Cardiac muscle cell (in vitro differentiated cells and primary cell): ENCODE results near the gene IL19. TPM values are rescaled to one million over a fixed set of nuclear protein-coding genes. Genes with fewer than 3 reads are reported as not detected.

Experiments
- DNase-seq, 2 donors: peaks; one replicate each; pipeline versions ENCODE4 v3.0.0 to v3.0.0-alpha.2; 2010 to 2017; ENCODE audit warnings: low read depth in 1 of 2, low spot score in 1 of 2
- H3K27ac ChIP-seq: fragments of 200-600 bp; sonication (generic); 2 replicates; pipeline ENCODE4 v1.5.1; 2016
- H3K27me3 ChIP-seq: fragments of 200-600 bp; sonication (generic); 2 replicates; pipeline ENCODE4 v1.6.0; 2016; ENCODE audit warnings: control low read depth
- H3K36me3 ChIP-seq: fragments of 200-600 bp; sonication (generic); 2 replicates; pipeline ENCODE4 v1.5.1; 2016; ENCODE audit warnings: control low read depth
- H3K4me1 ChIP-seq: fragments of 200-600 bp; sonication (generic); 2 replicates; pipeline ENCODE4 v1.8.1; 2017; ENCODE audit warnings: low read depth, mild to moderate bottlenecking, mixed run types
- H3K4me3 ChIP-seq: fragments of 200-600 bp; sonication (generic); 2 replicates; pipeline ENCODE4 v1.5.1; 2016; ENCODE audit warnings: mild to moderate bottlenecking
- H3K9me3 ChIP-seq: fragments of 200-600 bp; sonication (generic); 2 replicates; pipeline ENCODE4 v1.5.1; 2017; ENCODE audit warnings: low read depth, mild to moderate bottlenecking, control low read depth
- polyA plus RNA-seq: library from polyadenylated mRNA; unstranded; fragments of >200 nt; fragmentation: Nextera tagmentation; extraction: Ambion mirVana; gene quantifications from 2 replicates; pipeline ENCODE4 v1.2.1, GENCODE V29; 2016
- total RNA-seq: library from RNA; depleted of rRNA; stranded (reverse); fragments of >200 nt; gene quantifications from 2 replicates; pipeline ENCODE4 v1.2.3, GENCODE V29; 2016
- TF ChIP-seq, protein P1 (sequence below): IDR thresholded peaks from 2 replicates; pipeline ENCODE4 v1.5.1; 2012; ENCODE audit warnings: low read depth, mild to moderate bottlenecking, low read length

Gene IL19
- total and polyA plus RNA-seq, 2 experiments from 2014 or later = not detected

- Histone ChIP-seq H3K36me3 (peaks cover 4% of the 10 kb centered on the region), H3K9me3 (no peaks in the 10 kb centered on the region), H3K4me1 (peaks cover 28% of the 10 kb centered on the region), H3K4me3 (no peak overlapping the region), H3K27me3 (no peaks in the 10 kb centered on the region), H3K27ac (peak overlapping the region; percentile 78)
- peak in 1 of 2 donors; percentile 30 for DNase-seq
- TF ChIP-seq, protein P1, sequence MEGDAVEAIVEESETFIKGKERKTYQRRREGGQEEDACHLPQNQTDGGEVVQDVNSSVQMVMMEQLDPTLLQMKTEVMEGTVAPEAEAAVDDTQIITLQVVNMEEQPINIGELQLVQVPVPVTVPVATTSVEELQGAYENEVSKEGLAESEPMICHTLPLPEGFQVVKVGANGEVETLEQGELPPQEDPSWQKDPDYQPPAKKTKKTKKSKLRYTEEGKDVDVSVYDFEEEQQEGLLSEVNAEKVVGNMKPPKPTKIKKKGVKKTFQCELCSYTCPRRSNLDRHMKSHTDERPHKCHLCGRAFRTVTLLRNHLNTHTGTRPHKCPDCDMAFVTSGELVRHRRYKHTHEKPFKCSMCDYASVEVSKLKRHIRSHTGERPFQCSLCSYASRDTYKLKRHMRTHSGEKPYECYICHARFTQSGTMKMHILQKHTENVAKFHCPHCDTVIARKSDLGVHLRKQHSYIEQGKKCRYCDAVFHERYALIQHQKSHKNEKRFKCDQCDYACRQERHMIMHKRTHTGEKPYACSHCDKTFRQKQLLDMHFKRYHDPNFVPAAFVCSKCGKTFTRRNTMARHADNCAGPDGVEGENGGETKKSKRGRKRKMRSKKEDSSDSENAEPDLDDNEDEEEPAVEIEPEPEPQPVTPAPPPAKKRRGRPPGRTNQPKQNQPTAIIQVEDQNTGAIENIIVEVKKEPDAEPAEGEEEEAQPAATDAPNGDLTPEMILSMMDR = no peak
Observed at GRCh38 chr1:206737729-206738201, 32.8 kb upstream of the IL19 start.

GRCh38 chr1:206738370-206739366 is 31.9 kb upstream of the IL19 start:
- Histone ChIP-seq H3K27ac (peak overlapping the region; percentile 78), H3K36me3 (no peaks in the 10 kb centered on the region), H3K27me3 (no peaks in the 10 kb centered on the region), H3K9me3 (no peaks in the 10 kb centered on the region), H3K4me1 (peaks cover 28% of the 10 kb centered on the region), H3K4me3 (no peak overlapping the region)
- peak in 1 of 2 donors; percentile 39 for DNase-seq
- TF ChIP-seq, protein P1 = peak; percentile 42

GRCh38 chr1:206739411-206740076 is 31.0 kb upstream of the IL19 start:
- Histone ChIP-seq H3K27ac (no peak overlapping the region), H3K36me3 (no peaks in the 10 kb centered on the region), H3K27me3 (no peaks in the 10 kb centered on the region), H3K4me3 (no peak overlapping the region), H3K4me1 (peaks cover 28% of the 10 kb centered on the region), H3K9me3 (no peaks in the 10 kb centered on the region)
- TF ChIP-seq, protein P1 = no peak
- DNase-seq = no peak

- Histone ChIP-seq H3K9me3 (no peaks in the 10 kb centered on the region), H3K27ac (no peak overlapping the region), H3K4me1 (peaks cover 24% of the 10 kb centered on the region), H3K4me3 (no peak overlapping the region), H3K27me3 (no peaks in the 10 kb centered on the region), H3K36me3 (no peaks in the 10 kb centered on the region)
- no peak for DNase-seq
- TF ChIP-seq, protein P1 = no peak
Observed at GRCh38 chr1:206741142-206741701, 29.4 kb upstream of the IL19 start.

GRCh38 chr1:206742719-206743383 is 27.7 kb upstream of the IL19 start:
- H3K27ac ChIP-seq = no peak overlapping the region
- H3K36me3 ChIP-seq = no peaks in the 10 kb centered on the region
- H3K9me3 ChIP-seq = no peaks in the 10 kb centered on the region
- H3K4me3 ChIP-seq = no peak overlapping the region
- no peak for DNase-seq
- H3K27me3 ChIP-seq = no peaks in the 10 kb centered on the region
- H3K4me1 ChIP-seq = peaks cover 12% of the 10 kb centered on the region
- TF ChIP-seq, protein P1 = no peak
